Ishikawa (cell line): ENCODE measurements around the gene GNB5.

Source experiments
- CEBPB ChIP-seq: IDR thresholded peaks from 2 replicates; pipeline ENCODE4 v1.6.1; 2012
- CREB1 ChIP-seq: IDR thresholded peaks from 2 replicates; pipeline ENCODE4 v1.6.1; 2012; ENCODE audit warnings: low read depth
- EGR1 ChIP-seq: IDR thresholded peaks from 2 replicates; pipeline ENCODE4 v1.6.1; 2012
- EP300 ChIP-seq: IDR thresholded peaks from 2 replicates; pipeline ENCODE4 v1.6.1; 2012; ENCODE audit warnings: borderline replicate concordance
- FOXM1 ChIP-seq: IDR thresholded peaks from 2 replicates; pipeline ENCODE4 v1.6.1; 2012; ENCODE audit warnings: low read depth, borderline replicate concordance
- MAX ChIP-seq: IDR thresholded peaks from 2 replicates; pipeline ENCODE4 v1.6.1; 2012
- NFIC ChIP-seq: IDR thresholded peaks from 2 replicates; pipeline ENCODE4 v1.6.1; 2012
- RAD21 ChIP-seq: IDR thresholded peaks from 2 replicates; pipeline ENCODE4 v1.6.1; 2012; ENCODE audit warnings: low read depth
- REST ChIP-seq: IDR thresholded peaks from 2 replicates; pipeline ENCODE4 v1.6.1; 2012; ENCODE audit warnings: low read depth, mild to moderate bottlenecking
- TAF1 ChIP-seq: IDR thresholded peaks from 2 replicates; pipeline ENCODE4 v1.6.1; 2012; ENCODE audit warnings: low read depth, mild to moderate bottlenecking
- TCF12 ChIP-seq: IDR thresholded peaks from 2 replicates; pipeline ENCODE4 v1.6.1; 2012; ENCODE audit warnings: low read depth
- TEAD4 ChIP-seq: IDR thresholded peaks from 2 replicates; pipeline ENCODE4 v1.6.1; 2012
- USF1 ChIP-seq: IDR thresholded peaks from 2 replicates; pipeline ENCODE4 v1.6.1; 2012
- YY1 ChIP-seq: IDR thresholded peaks from 2 replicates; pipeline ENCODE4 v1.6.1; 2012; ENCODE audit warnings: low read depth
- ZBTB7A ChIP-seq: IDR thresholded peaks from 2 replicates; pipeline ENCODE4 v1.6.1; 2012; ENCODE audit warnings: low read depth

The GNB5 gene

GRCh38 chr15:52115598-52116427 is 75.4 kb downstream of the GNB5 start:
- TF ChIP-seq EP300 (no peak), RAD21 (no peak), CREB1 (no peak), REST (no peak), ZBTB7A (no peak), FOXM1 (no peak), EGR1 (no peak)

- no peak for TF ChIP-seq CEBPB
- no peak for TF ChIP-seq ZBTB7A
- no peak for TF ChIP-seq TEAD4
- no peak for TF ChIP-seq EGR1
- TF ChIP-seq RAD21, result no peak
These were observed 76.7 kb downstream of the GNB5 start for GRCh38 chr15:52114261-52115055.

- TF ChIP-seq CREB1, result no peak
- TF ChIP-seq USF1, result no peak
- TF ChIP-seq RAD21, result no peak
- TF ChIP-seq EGR1, result no peak
- TF ChIP-seq TEAD4, result no peak
- TF ChIP-seq EP300, result no peak
- TF ChIP-seq CEBPB, result no peak
- TF ChIP-seq NFIC, result no peak
- TF ChIP-seq MAX, result no peak
- TF ChIP-seq REST, result no peak
- no peak for TF ChIP-seq TCF12
- no peak for TF ChIP-seq FOXM1
- no peak for TF ChIP-seq ZBTB7A
- no peak for TF ChIP-seq TAF1
- TF ChIP-seq YY1, result no peak
These were observed 77.5 kb downstream of the GNB5 start for GRCh38 chr15:52113708-52114107.

GRCh38 chr15:52113235-52113634 is 78.0 kb downstream of the GNB5 start:
- no peak for TF ChIP-seq MAX
- TF ChIP-seq EGR1, result no peak
- no peak for TF ChIP-seq TAF1
- no peak for TF ChIP-seq ZBTB7A
- TF ChIP-seq YY1, result no peak
- no peak for TF ChIP-seq FOXM1

- TF ChIP-seq REST (no peak), TEAD4 (no peak), RAD21 (no peak), EGR1 (no peak), MAX (no peak), CREB1 (no peak), CEBPB (no peak), ZBTB7A (no peak), NFIC (no peak), TAF1 (no peak), TCF12 (no peak), EP300 (no peak), USF1 (no peak), YY1 (no peak), FOXM1 (no peak)
These were observed 78.9 kb downstream of the GNB5 start for GRCh38 chr15:52112203-52112750.
